Caco-2 (cell line): ENCODE measurements around the gene ZNF593OS. TPM values are rescaled to one million over a fixed set of nuclear protein-coding genes. Genes with fewer than 3 reads are reported as not detected.

Experiments used
- BruUV-seq: library from RNA; stranded (reverse); fragments of 400-500 nt; replicated peaks from 2 replicates; lab custom pipeline; 2021; lab: Mats Ljungman, UMichigan
- CTCF ChIA-PET: fragments of 300-600 bp; sonication (Branson Sonifier 250); formaldehyde crosslinking; loops from one replicate; lab custom pipeline; 2022; ENCODE audit warnings: antibody characterized with exemption; lab: Charles Lee
- POLR2A ChIA-PET: fragments of 300-600 bp; sonication (Branson Sonifier 250); formaldehyde crosslinking; loops from one replicate; lab custom pipeline; 2022; ENCODE audit warnings: antibody characterized with exemption; lab: Charles Lee
- DNase-seq, 2 experiments: peaks; one replicate each; pipeline versions ENCODE4 v3.0.0 to v3.0.0-alpha.2; 2020 to 2022
- H3K27me3 ChIP-seq: replicated peaks from 2 replicates; pipeline ENCODE4 v1.6.0; 2011; ENCODE audit warnings: low read length; ENCODE audit not compliant: control insufficient read depth, insufficient read depth
- H3K36me3 ChIP-seq: 2 replicates; pipeline ENCODE4 v1.5.1; 2011; ENCODE audit warnings: low read length; ENCODE audit not compliant: control insufficient read depth, insufficient read depth
- H3K4me1 ChIP-seq: fragments of 250-450 bp; sonication (Bioruptor Pico); 2 replicates; pipeline ENCODE4 v1.5.1; 2020; ENCODE audit warnings: mild to moderate bottlenecking
- H3K4me3 ChIP-seq: 2 replicates; pipeline ENCODE4 v1.5.1; 2011; ENCODE audit warnings: low read depth, mild to moderate bottlenecking, control low read depth, low read length
- H3K9me3 ChIP-seq: fragments of 250-450 bp; sonication (Bioruptor Pico); 2 replicates; pipeline ENCODE4 v1.5.1; 2020; ENCODE audit warnings: mild to moderate bottlenecking, moderate library complexity
- H3K27ac Mint-ChIP-seq: one replicate; pipeline ENCODE4 v1.8.0; 2022; ENCODE audit warnings: mixed read lengths; ENCODE audit not compliant: unreplicated experiment
- H3K27me3 Mint-ChIP-seq: one replicate; pipeline ENCODE4 v1.8.0; 2022; ENCODE audit warnings: mixed read lengths; ENCODE audit not compliant: insufficient read depth, unreplicated experiment
- H3K36me3 Mint-ChIP-seq: one replicate; pipeline ENCODE4 v1.8.0; 2022; ENCODE audit warnings: mild to moderate bottlenecking, mixed read lengths; ENCODE audit not compliant: insufficient read depth, unreplicated experiment
- H3K4me1 Mint-ChIP-seq: one replicate; pipeline ENCODE4 v1.8.0; 2022; ENCODE audit warnings: low read depth, mixed read lengths; ENCODE audit not compliant: unreplicated experiment
- H3K4me3 Mint-ChIP-seq: one replicate; pipeline ENCODE4 v1.8.0; 2022; ENCODE audit warnings: mild to moderate bottlenecking, moderate library complexity, mixed read lengths; ENCODE audit not compliant: unreplicated experiment
- H3K9me3 Mint-ChIP-seq: one replicate; pipeline ENCODE4 v1.8.0; 2022; ENCODE audit warnings: mixed read lengths; ENCODE audit not compliant: unreplicated experiment
- CTCF ChIP-seq, 2 experiments: fragments of 200-600 bp in 1 of 2; IDR thresholded peaks; 1 replicate in 1 of 2; 2 replicates in 1 of 2; pipeline versions ENCODE4 v1.5.1 to v1.8.0; 2011 to 2022; ENCODE audit warnings: antibody characterized with exemption in 1 of 2, control low read depth in 1 of 2, inconsistent platforms in 1 of 2, low read depth in 1 of 2, low read length in 1 of 2, mild to moderate bottlenecking in 1 of 2, moderate library complexity in 1 of 2; ENCODE audit not compliant: insufficient read depth in 1 of 2, severe bottlenecking in 1 of 2, unreplicated experiment in 1 of 2
- intact Hi-C: fragments of 100-400 bp; cut with micrococcal nuclease; formaldehyde crosslinking; loops from one replicate; pipeline ENCODE4 v1.10.0; 2022; ENCODE audit not compliant: unreplicated experiment
- total RNA-seq: library from RNA; stranded (reverse); gene quantifications from 2 replicates; pipeline ENCODE4 v1.2.3, GENCODE V29; 2022

The ZNF593OS gene
- total RNA-seq, 1 experiment from 2014 or later: 0.45 TPM

GRCh38 chr1:26145960-26146294 is 25.7 kb downstream of the ZNF593OS start:
- no peak for DNase-seq
- Mint-ChIP-seq H3K27ac (no peak overlapping the region), H3K27me3 (no peaks in the 10 kb centered on the region), H3K9me3 (no peaks in the 10 kb centered on the region), H3K4me1 (no peaks in the 10 kb centered on the region), H3K4me3 (no peak overlapping the region), H3K36me3 (no peaks in the 10 kb centered on the region)
- ChIA-PET CTCF (interaction anchor here (1.1 to 2.7 kb wide), 3 partner anchors 34 to 123 kb away, joined by 3 to 77 read pairs (median 6); no protein-coding TSS in a partner anchor), POLR2A (no interaction called here)
- BruUV-seq: no TSS peak
- TF ChIP-seq CTCF (IDR thresholded peaks at IDR 0.05; ENCODE audit: insufficient read depth in 1 of 2, low read depth in 1 of 2, low read length in 1 of 2, severe bottlenecking in 1 of 2, unreplicated experiment in 1 of 2): no peak
- Histone ChIP-seq H3K4me3 (no peak overlapping the region), H3K9me3 (no peaks in the 10 kb centered on the region), H3K4me1 (no peaks in the 10 kb centered on the region), H3K36me3 (no peaks in the 10 kb centered on the region), H3K27me3 (no peaks in the 10 kb centered on the region)
- intact Hi-C loops: loop anchor here (1.0 kb wide), 3 partner anchors 15 to 111 kb away; no protein-coding TSS in a partner anchor

GRCh38 chr1:26145041-26145959 is 26.3 kb downstream of the ZNF593OS start:
- Histone ChIP-seq H3K4me3 (no peak overlapping the region), H3K36me3 (no peaks in the 10 kb centered on the region), H3K9me3 (no peaks in the 10 kb centered on the region), H3K27me3 (no peaks in the 10 kb centered on the region), H3K4me1 (no peaks in the 10 kb centered on the region)
- DNase-seq: peak; percentile 83 to 84
- ChIA-PET POLR2A (interaction anchor here (1.1 kb wide), 1 partner anchor 109 kb away, joined by 5 read pairs; no protein-coding TSS in a partner anchor), CTCF (interaction anchor here (0.5 to 2.7 kb wide), 26 partner anchors 9 to 1623 kb away, joined by 3 to 77 read pairs (median 5); partner anchors contain the start of genes CEP85, CNKSR1, PAFAH2 and PDIK1L)
- H3K36me3 Mint-ChIP-seq: no peaks in the 10 kb centered on the region
- H3K4me3 Mint-ChIP-seq: no peak overlapping the region
- H3K4me1 Mint-ChIP-seq: no peaks in the 10 kb centered on the region
- no peak overlapping the region for H3K27ac Mint-ChIP-seq
- no peaks in the 10 kb centered on the region for H3K27me3 Mint-ChIP-seq
- no peaks in the 10 kb centered on the region for H3K9me3 Mint-ChIP-seq
- intact Hi-C loops: loop anchor here (1.0 kb wide), 3 partner anchors 16 to 110 kb away; no protein-coding TSS in a partner anchor
- no TSS peak for BruUV-seq
- peak; percentile 62 to 63 for TF ChIP-seq CTCF (IDR thresholded peaks at IDR 0.05; ENCODE audit: insufficient read depth in 1 of 2, low read depth in 1 of 2, low read length in 1 of 2, severe bottlenecking in 1 of 2, unreplicated experiment in 1 of 2)

- no peak overlapping the region for H3K27ac Mint-ChIP-seq
- intact Hi-C loops: no loop called here
- no peak overlapping the region for H3K4me3 Mint-ChIP-seq
- TF ChIP-seq CTCF (IDR thresholded peaks at IDR 0.05; ENCODE audit: insufficient read depth in 1 of 2, low read depth in 1 of 2, low read length in 1 of 2, severe bottlenecking in 1 of 2, unreplicated experiment in 1 of 2): no peak
- CTCF ChIA-PET: interaction anchor here (0.6 to 1.5 kb wide), 4 partner anchors 41 to 1651 kb away, joined by 3 to 4 read pairs (median 3); no protein-coding TSS in a partner anchor
- POLR2A ChIA-PET: no interaction called here
- no peaks in the 10 kb centered on the region for H3K9me3 Mint-ChIP-seq
- H3K27me3 Mint-ChIP-seq: no peaks in the 10 kb centered on the region
- no peaks in the 10 kb centered on the region for H3K9me3 ChIP-seq
- DNase-seq: no peak
- BruUV-seq: no TSS peak
- no peaks in the 10 kb centered on the region for H3K36me3 Mint-ChIP-seq
- no peaks in the 10 kb centered on the region for H3K4me1 ChIP-seq
- H3K4me1 Mint-ChIP-seq: no peaks in the 10 kb centered on the region
- no peaks in the 10 kb centered on the region for H3K36me3 ChIP-seq
- no peaks in the 10 kb centered on the region for H3K27me3 ChIP-seq
- H3K4me3 ChIP-seq: no peak overlapping the region
Observed at GRCh38 chr1:26142159-26142558, 29.5 kb downstream of the ZNF593OS start.
